Spleen (tissue), 7 donors: ENCODE measurements around the gene TMEM135.

Experiments used
- CTCF ChIP-seq, 11 experiments: fragments of 200-600 bp in 7 of 11; fragments of 450-650 bp in 4 of 11; sonication (generic) in 4 of 11; IDR thresholded peaks in 8 of 11; conservative IDR thresholded peaks in 3 of 11; 1 replicate in 7 of 11; 2 replicates in 4 of 11; pipeline versions ENCODE4 v1.4.0 to v1.8.0; 2016 to 2021; ENCODE audit warnings: antibody characterized with exemption in 11 of 11, inconsistent platforms in 4 of 11, mild to moderate bottlenecking in 1 of 11
- POLR2A ChIP-seq, 3 donors: fragments of 450-650 bp; IDR thresholded peaks; one replicate each; pipeline ENCODE4 v1.5.1; 2017; ENCODE audit warnings: antibody characterized with exemption in 3 of 3, mild to moderate bottlenecking in 1 of 3
- POLR2AphosphoS5 ChIP-seq, 3 donors: sonication (generic); formaldehyde crosslinking; IDR thresholded peaks; one replicate each; pipeline ENCODE4 v1.5.1; 2017; ENCODE audit warnings: antibody characterized with exemption in 3 of 3
- donor health status: DM: no; HTN: no; CAD: no; lungs with moderate emphysema.
- donor health status: DM: no; HTN: no; CAD: no.
- donor health status: DM: no; HTN: no; CAD: no.

GRCh38 chr11:87020336-87020735, 17.4 kb upstream of the TMEM135 start:
- TF ChIP-seq CTCF (IDR thresholded peaks at IDR 0.05 in 8 of 11, conservative IDR thresholded peaks at IDR 0.05 in 3 of 11): no peak
- TF ChIP-seq POLR2AphosphoS5 (IDR thresholded peaks at IDR 0.05): no peak
- TF ChIP-seq POLR2A (IDR thresholded peaks at IDR 0.05): no peak
